Neural progenitor cell (in vitro differentiated cells): ENCODE measurements around the gene GASK1A.

Source experiments
- EZH2 ChIP-seq: fragments of 200-600 bp; sonication (generic); IDR thresholded peaks from 2 replicates; pipeline ENCODE4 v1.6.1; 2017; ENCODE audit warnings: antibody characterized with exemption, mild to moderate bottlenecking, moderate library complexity
- EZH2phosphoT487 ChIP-seq: fragments of 200-600 bp; sonication (generic); IDR thresholded peaks from 2 replicates; pipeline ENCODE4 v1.6.1; 2017; ENCODE audit warnings: antibody characterized with exemption
- TF ChIP-seq, protein P1 (sequence below): fragments of 200-600 bp; sonication (generic); IDR thresholded peaks from 2 replicates; pipeline ENCODE4 v1.5.1; 2017; ENCODE audit warnings: antibody characterized with exemption, mild to moderate bottlenecking

DNA sequence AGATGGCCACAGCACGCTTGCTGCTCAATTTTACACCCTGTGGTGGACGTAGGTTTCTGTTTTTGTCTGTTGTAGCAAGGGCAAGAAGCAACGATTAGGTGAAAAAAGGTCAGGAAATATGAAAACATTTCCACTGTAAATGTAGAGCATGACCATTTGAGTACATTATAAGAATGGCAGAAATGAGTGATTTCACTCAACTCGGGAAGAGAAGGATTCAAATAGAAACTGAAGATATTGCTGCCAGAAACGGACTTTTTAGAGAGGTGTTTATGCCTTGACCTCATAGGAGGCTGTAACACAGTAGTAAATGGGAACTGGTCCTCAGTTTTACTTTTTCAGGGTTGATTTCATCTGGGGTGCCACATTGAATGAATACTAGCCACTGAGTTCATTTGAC lies 33.1 kb upstream of the GASK1A start:
- TF ChIP-seq, protein P1, sequence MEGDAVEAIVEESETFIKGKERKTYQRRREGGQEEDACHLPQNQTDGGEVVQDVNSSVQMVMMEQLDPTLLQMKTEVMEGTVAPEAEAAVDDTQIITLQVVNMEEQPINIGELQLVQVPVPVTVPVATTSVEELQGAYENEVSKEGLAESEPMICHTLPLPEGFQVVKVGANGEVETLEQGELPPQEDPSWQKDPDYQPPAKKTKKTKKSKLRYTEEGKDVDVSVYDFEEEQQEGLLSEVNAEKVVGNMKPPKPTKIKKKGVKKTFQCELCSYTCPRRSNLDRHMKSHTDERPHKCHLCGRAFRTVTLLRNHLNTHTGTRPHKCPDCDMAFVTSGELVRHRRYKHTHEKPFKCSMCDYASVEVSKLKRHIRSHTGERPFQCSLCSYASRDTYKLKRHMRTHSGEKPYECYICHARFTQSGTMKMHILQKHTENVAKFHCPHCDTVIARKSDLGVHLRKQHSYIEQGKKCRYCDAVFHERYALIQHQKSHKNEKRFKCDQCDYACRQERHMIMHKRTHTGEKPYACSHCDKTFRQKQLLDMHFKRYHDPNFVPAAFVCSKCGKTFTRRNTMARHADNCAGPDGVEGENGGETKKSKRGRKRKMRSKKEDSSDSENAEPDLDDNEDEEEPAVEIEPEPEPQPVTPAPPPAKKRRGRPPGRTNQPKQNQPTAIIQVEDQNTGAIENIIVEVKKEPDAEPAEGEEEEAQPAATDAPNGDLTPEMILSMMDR, result no peak
- TF ChIP-seq EZH2phosphoT487 (no peak), EZH2 (no peak)
